Mesothelial cell of epicardium (in vitro differentiated cells): ENCODE data around the gene CCR5. TPM values are rescaled to one million over a fixed set of nuclear protein-coding genes. Genes with fewer than 3 reads are reported as not detected.

Experiments used
- DNase-seq, 2 experiments: peaks; one replicate each; pipeline ENCODE4 v3.0.0; 2021; ENCODE audit warnings: low spot score in 2 of 2; ENCODE audit not compliant: unreplicated experiment in 2 of 2
- H3K27ac Mint-ChIP-seq: 2 replicates; pipeline ENCODE4 v1.8.0; 2021; ENCODE audit warnings: mixed read lengths
- H3K27me3 Mint-ChIP-seq: 2 replicates; pipeline ENCODE4 v1.8.0; 2021; ENCODE audit warnings: low read depth, mixed read lengths
- H3K36me3 Mint-ChIP-seq: 2 replicates; pipeline ENCODE4 v1.8.0; 2021; ENCODE audit warnings: mixed read lengths
- H3K4me1 Mint-ChIP-seq: 2 replicates; pipeline ENCODE4 v1.8.0; 2021; ENCODE audit warnings: mixed read lengths
- H3K4me3 Mint-ChIP-seq: 2 replicates; pipeline ENCODE4 v1.8.0; 2021; ENCODE audit warnings: mild to moderate bottlenecking, moderate library complexity, mixed read lengths
- H3K9me3 Mint-ChIP-seq: 2 replicates; pipeline ENCODE4 v1.8.0; 2021; ENCODE audit warnings: mixed read lengths
- total RNA-seq: library from RNA; stranded (reverse); gene quantifications from 3 replicates; pipeline ENCODE4 v1.2.1, GENCODE V29; 2021
- TF ChIP-seq, protein P1 (sequence below): fragments of 200-600 bp; sonication (generic); IDR thresholded peaks from one replicate; pipeline ENCODE4 v1.5.0; 2021; ENCODE audit warnings: antibody characterized with exemption; ENCODE audit not compliant: unreplicated experiment

The CCR5 gene
- total RNA-seq, 1 donor from 2014 or later, result not detected

DNA sequence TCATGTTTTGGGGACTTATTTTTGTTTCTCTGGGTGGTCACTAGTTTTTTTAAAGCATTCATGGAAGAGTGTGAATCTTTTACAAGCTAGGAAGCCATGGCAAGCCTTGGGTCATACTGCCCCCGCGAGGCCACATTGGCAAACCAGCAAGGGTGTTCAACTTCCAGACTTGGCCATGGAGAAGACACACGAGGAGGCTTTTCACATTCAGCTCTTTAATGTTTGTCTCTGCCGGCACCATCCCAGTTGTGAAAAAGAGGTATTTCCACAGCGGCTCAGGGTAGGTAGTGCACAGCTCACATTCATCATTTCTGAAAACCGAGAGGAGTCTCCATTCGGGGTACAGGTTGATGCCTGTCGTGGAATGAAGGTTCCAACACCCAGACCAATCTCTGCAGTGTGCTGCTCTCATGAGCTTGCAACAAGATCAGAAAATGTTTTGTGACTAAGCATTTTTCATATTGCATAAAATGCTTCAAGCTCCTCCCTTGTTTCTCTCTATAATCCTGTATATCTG lies 7.7 kb downstream of the CCR5 start:
- no peak overlapping the region for H3K4me3 Mint-ChIP-seq
- H3K4me1 Mint-ChIP-seq, result no peaks in the 10 kb centered on the region
- H3K9me3 Mint-ChIP-seq, result no peaks in the 10 kb centered on the region
- H3K27ac Mint-ChIP-seq, result no peak overlapping the region
- TF ChIP-seq, protein P1, sequence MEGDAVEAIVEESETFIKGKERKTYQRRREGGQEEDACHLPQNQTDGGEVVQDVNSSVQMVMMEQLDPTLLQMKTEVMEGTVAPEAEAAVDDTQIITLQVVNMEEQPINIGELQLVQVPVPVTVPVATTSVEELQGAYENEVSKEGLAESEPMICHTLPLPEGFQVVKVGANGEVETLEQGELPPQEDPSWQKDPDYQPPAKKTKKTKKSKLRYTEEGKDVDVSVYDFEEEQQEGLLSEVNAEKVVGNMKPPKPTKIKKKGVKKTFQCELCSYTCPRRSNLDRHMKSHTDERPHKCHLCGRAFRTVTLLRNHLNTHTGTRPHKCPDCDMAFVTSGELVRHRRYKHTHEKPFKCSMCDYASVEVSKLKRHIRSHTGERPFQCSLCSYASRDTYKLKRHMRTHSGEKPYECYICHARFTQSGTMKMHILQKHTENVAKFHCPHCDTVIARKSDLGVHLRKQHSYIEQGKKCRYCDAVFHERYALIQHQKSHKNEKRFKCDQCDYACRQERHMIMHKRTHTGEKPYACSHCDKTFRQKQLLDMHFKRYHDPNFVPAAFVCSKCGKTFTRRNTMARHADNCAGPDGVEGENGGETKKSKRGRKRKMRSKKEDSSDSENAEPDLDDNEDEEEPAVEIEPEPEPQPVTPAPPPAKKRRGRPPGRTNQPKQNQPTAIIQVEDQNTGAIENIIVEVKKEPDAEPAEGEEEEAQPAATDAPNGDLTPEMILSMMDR, result no peak
- peak in 1 of 2 experiments; percentile 57 for DNase-seq
- no peaks in the 10 kb centered on the region for H3K36me3 Mint-ChIP-seq
- H3K27me3 Mint-ChIP-seq, result peaks cover 42% of the 10 kb centered on the region

DNA sequence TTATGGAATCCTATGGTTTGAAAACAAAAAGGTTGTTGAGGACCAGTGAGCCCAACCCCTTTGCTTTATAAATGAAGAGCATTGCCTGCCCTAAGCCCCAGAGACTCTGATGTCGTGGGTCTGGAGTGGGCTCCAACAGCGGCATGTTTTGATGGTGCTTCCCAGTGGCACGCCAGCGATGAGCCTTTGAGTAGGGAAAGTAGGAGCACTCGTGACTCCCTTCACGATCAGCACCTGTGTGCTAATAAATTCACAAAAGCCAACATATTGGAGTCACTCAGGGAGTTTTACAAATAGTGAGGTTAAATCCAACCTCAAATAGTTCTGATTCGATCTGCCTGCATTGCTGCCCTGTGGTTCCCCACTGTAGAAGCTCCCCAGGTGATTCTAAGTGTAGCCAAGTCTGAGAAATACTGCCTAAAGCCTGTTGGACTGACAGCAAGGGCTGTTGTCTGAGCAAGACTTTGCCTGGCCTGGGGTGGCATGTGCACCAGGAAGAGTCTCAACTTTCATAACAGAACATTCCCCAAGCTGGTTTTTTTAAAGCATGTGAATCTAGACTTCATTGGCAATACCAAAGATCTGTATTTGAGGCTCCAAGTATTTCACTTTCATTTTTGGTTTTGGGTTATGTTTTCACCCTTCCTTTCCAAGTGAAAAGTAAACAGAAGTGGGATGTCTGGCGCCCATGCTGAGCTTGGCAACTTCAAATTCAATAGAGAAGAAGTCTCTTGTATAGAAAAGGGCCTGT lies 9.9 kb downstream of the CCR5 start:
- TF ChIP-seq, protein P1, result no peak
- Mint-ChIP-seq H3K27ac (no peak overlapping the region), H3K4me3 (no peak overlapping the region), H3K27me3 (peaks cover 27% of the 10 kb centered on the region), H3K4me1 (peaks cover 6% of the 10 kb centered on the region), H3K9me3 (no peaks in the 10 kb centered on the region), H3K36me3 (no peaks in the 10 kb centered on the region)
- no peak for DNase-seq

DNA sequence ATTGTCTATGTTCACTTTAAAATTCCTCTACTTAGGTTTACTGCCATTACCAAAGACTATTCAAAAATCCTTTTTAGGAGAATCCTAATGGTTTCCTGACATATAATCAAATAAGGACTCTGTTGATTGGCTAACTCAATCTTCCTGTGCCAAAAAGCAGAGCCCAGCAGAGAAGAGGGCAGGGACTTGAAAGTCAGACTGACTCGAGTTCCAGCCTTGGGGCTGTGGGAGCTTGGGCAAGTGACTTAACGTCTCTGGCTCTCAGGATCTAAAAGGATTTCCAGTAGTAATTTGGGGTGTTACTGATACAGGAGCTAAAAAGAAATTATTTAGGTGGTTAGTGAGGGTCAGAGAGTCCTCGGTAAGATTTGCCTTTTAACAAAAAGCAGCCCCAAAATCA lies 10.9 kb downstream of the CCR5 start:
- no peaks in the 10 kb centered on the region for H3K36me3 Mint-ChIP-seq
- DNase-seq, result no peak
- H3K27ac Mint-ChIP-seq, result no peak overlapping the region
- no peak overlapping the region for H3K4me3 Mint-ChIP-seq
- H3K9me3 Mint-ChIP-seq, result no peaks in the 10 kb centered on the region
- peaks cover 20% of the 10 kb centered on the region for H3K27me3 Mint-ChIP-seq
- peaks cover 9% of the 10 kb centered on the region for H3K4me1 Mint-ChIP-seq
- TF ChIP-seq, protein P1, result no peak

DNA sequence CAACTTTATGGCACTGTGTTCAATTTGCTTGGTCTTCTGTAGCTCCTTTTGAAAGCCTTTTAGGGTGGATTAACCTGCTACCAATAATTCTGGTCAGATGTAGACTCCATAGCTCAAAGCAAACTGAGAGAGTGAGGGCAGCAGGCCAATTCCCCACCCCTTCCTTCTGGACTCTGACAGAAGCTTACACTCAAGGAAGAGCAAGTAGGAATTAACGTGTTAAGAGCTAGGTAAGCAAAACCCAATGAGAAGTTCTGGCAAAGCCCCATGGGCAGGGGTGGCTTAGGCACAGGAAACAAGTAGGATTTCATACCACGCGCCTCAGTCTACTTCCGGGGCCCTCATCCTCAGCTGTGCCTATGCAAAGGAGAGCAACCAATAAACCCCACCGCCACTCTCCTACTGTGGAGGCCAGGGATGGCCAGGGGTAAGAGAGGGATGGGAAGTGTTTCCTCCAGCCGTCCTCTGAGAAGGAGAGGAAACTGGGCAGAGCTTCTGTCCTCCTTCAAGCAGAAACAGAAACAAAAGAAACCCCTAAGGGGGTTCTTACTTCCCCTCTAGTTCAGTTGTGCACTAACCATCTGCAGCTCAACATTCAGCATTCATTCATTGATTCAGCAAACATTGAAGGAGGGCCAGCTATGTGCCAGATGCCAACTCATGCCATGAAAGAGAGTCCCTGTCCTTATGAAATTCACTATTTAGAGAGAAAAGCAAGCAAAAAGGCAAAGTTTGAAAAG lies 12.6 kb downstream of the CCR5 start:
- Mint-ChIP-seq H3K27me3 (peaks cover 10% of the 10 kb centered on the region), H3K36me3 (no peaks in the 10 kb centered on the region), H3K9me3 (no peaks in the 10 kb centered on the region), H3K4me3 (no peak overlapping the region), H3K4me1 (peaks cover 9% of the 10 kb centered on the region), H3K27ac (no peak overlapping the region)
- DNase-seq, result no peak
- TF ChIP-seq, protein P1, result no peak

DNA sequence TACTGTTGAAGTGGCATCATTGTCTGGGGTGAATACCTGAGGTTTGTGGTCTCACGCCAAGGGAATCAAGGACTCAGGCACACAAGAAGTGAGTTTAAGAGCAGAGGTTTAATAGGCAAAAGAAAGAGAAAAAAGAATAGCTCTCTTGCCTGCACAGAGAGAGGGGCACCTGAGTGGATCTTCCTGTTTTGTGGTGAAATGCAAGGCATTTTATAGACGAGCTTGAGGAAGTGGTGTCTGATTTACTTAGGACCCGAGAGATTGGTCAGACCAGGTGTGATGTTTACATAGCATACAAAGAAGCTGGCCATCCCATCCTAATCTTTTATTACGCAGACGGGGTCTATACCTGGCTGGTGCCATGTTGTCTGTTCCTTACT lies 13.2 kb downstream of the CCR5 start:
- H3K36me3 Mint-ChIP-seq, result no peaks in the 10 kb centered on the region
- no peak overlapping the region for H3K27ac Mint-ChIP-seq
- H3K27me3 Mint-ChIP-seq, result peaks cover 10% of the 10 kb centered on the region
- no peaks in the 10 kb centered on the region for H3K9me3 Mint-ChIP-seq
- TF ChIP-seq, protein P1, result no peak
- peaks cover 9% of the 10 kb centered on the region for H3K4me1 Mint-ChIP-seq
- no peak overlapping the region for H3K4me3 Mint-ChIP-seq
- DNase-seq, result no peak
